HG02970 (cell line): ENCODE results near the gene FAIM2.

Experiments
- ATAC-seq: cut with Tn5 transposase; IDR thresholded peaks from one replicate; pipeline ENCODE4 v1.9.1; 2021; ENCODE audit warnings: mild to moderate bottlenecking, moderate library complexity, moderate number of reproducible peaks; ENCODE audit not compliant: unreplicated experiment, low FRiP score

The FAIM2 gene

DNA sequence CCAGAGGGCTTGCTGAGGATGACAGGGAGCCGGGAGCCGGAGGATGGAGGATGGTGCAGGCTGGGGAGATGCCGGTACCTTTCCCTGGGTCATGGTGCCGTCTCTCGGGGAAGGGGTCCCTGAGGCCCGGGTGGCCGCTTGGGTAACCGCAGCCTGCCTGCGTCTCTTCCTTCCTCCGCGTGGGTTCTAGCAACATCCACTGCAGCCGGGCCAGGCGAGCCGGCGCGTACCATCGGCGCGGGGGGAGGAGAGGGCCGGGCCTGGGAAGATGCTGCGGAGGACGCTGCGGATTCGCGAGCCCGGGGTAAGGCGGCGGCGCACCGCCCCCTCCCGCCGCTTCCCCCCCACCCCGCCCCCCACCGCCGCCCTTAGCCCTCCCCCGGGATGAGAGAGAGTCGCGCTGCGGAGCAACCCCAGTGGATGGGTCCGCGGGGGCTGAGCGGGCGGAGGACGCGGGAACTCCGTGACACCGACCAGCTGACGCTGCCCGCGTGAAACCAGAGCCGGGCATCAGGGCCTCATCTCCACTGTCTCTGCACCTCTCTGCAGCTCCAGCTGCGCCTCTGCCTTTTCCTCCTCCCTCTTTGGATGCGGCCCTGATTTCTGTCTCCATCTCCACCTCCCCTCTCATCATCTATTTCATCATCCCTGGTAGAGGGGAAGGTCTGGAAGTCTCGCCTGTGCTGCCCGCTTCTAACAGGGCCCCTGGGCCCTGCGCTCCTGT, at the start of gene FAIM2:
Gene FAIM2 (minus strand): TSS at position 201 of the 724 bp plus-strand sequence. CDS start 108 bp downstream, at position 93.
- no peak for ATAC-seq

DNA sequence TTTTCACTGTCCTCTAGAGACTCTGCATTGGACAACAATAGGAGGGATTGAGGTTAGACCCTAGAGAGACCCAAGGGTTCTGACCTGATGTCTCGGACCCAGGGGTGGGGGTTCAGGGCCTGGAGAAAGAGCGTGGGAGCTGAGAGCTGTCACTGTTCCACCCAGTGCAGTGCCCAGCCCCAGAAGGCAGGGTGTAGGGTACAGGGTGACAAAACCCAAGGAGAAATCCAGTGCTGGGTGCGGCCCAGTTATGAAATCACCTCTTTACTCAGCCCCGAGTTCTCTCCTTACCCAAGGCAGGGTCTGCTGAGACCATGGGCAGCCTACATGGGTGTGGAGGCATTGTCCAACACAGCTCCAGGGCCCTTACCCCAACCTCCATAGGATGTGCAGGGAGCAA, 49.5 kb upstream of the FAIM2 start:
- no peak for ATAC-seq

DNA sequence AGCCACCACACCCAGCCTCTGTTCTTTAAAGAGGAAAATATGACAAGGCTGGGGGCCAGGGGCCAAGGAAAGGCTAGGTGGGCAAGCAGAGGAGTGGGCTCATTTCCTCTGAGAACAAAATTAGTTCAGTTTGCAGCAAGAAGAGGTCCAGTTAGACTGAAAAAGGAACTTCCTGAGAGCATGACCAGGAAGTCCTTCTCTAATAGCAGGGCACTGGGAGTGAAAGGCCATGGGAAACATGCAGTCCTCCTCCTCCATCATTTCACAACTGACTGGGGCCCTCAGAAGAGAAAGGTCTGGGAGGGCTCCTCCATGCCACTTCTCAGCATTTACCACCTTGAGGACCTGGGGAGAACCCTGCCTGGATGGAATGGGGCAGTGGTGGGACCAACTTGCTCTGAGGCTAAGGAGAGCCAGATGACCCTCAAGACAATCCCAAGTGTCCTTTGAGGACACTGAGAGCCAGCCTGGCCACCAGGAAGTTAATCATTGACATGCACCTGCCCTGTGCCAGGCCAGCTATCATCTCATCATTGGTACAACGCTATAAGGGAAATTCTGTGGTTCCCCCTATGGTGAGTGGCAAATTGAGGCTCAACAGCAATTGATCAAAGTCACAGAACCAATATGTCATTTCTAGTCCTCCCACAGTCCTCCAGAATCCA, 48.8 kb upstream of the FAIM2 start:
- no peak for ATAC-seq

DNA sequence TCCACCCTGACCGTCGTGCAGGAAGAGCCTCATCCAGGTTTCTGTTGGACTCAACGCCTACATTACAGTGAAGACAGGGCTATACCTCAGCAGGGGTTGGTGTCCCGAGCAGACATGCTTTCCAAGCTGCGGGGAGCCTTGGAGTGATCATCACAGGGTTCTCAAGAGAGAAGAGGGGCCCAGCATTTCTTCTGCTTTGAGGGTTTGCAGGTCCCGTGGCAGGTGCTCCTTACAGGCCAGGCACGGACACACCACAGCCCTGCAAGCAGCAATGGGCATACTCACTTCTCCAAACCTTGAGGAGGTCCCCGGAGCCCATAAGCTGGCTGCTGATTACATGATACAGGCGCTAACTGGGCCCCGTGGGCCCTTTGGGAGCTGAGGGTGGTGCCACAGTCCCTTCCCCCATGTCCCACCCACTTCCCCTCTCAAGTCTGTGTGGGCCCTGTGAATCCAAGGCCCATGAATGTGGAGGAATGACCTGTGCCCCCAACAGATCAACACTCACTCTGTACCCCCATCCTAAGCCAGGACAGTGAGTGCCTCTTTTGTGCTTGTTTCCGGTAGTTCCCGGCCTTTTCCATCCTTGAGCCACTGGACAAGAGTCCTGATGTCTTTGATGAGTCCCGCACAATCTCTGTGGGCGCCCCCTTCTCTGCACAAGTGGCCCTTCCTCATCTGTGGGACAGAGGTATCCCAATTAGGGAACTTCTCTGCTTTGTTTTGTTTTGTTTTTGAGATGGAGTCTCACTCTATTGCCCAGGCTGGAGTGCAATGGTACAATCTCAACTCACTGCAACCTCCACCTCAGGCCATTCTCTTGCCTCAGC, 47.9 kb upstream of the FAIM2 start:
- ATAC-seq, result no peak

DNA sequence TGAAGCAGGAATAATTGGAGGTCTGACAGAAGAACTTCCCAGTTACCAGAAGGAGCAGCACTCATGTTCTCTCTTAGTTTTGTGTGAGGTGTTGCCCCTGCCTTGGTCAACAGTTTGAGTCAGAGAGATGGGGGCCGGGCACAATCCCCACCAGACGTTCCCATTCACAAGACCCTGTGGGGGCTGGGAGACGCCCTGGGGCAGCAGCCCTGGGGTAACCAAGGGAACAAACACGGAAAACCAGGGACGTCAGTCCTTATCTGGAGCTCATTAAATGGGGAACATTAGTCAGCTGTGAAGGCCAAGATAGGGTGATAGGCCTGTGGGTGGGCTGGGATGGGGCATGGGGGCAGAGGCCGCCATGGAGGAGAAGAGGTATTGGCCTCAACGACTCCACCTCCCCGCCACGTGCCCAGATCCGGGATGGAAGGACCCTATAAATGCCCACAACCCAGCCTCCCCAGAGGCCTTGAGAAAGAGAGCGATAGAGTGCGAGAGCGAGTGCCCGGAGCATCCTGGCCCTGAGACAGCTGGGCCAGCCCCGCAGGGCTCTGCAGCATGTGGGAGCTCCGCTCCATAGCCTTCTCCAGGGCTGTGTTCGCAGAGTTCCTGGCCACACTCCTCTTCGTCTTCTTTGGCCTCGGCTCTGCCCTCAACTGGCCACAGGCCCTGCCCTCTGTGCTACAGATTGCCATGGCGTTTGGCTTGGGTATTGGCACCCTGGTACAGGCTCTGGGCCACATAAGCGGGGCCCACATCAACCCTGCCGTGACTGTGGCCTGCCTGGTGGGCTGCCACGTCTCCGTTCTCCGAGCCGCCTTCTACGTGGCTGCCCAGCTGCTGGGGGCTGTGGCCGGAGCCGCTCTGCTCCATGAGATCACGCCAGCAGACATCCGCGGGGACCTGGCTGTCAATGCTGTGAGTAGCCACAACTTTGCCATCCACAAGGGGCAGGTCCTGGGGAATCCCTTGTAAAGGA, 46.9 kb upstream of the FAIM2 start, which contains the start of gene AQP2:
Gene AQP2 (plus strand): TSS at position 465 of the 979 bp plus-strand sequence. CDS start 94 bp downstream, at position 559.
- no peak for ATAC-seq

DNA sequence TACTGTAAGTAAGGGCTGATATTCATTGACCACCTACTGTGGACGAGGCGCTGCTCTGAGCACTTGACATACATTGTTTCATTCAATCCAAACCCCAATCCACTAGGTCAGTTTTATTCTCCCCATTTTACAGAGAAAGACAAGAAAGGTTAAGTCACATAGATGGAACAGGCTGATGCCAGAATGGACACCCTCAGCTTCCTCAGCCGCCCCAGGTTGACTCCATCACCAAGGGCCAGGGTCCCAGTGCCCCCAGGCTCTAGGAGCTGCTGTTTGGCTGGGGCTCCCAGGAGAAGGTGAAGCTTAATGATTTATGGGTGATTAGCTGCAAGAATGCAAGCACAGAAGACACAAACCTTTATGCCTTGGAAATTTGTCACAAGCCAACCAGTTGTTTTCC, 46.2 kb upstream of the FAIM2 start:
- no peak for ATAC-seq

DNA sequence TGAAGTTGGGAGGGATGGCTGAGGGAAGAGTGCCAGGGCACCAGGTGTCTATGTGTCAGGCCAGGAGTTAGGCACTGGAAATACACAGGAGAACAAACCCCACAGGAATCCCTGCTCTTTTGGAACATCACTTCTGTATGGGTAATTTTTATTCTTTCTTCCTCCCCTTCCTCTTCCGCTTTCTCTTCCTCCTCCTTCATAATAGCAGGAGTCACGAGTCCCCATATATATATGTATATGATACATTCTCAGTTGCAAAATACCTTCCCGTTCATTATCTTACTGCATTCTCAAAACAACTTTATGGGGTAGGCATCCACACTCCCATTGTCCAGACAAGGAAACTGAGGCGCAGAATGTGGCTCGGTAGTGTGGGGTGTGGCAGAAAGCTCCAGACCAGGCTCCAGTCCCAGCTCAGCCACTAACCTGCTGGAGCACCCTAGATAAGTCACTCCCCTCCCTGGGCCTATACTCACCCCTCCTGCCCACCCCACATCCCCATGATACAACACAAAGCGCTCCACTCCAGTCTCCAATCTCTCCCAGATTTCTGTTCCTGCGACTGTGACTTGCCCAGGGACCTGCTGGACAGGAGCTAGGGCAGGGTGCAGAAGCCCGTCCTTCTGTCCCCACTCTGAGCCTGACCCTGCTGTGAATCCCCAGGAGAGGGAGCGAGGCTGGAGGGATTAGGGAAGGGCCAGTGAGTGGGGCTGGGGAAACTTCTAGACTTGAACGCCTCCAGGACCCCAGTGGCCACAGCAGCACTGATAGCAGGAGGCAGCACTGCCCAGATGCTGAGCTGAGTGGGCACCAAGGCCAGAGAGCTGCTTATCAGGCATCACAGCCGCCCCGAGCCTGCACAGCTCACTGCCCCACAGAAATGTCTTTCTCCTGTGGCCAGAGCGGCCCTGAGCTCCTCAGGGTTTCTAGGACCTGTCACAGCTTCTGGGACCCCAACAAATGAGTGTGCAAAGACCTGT, 45.5 kb upstream of the FAIM2 start:
- no peak for ATAC-seq

- ATAC-seq, result no peak
These were observed 44.0 kb upstream of the FAIM2 start for GRCh38 chr12:49947593-49948226.

- ATAC-seq, result no peak
These were observed 42.8 kb upstream of the FAIM2 start for GRCh38 chr12:49946497-49946896.

DNA sequence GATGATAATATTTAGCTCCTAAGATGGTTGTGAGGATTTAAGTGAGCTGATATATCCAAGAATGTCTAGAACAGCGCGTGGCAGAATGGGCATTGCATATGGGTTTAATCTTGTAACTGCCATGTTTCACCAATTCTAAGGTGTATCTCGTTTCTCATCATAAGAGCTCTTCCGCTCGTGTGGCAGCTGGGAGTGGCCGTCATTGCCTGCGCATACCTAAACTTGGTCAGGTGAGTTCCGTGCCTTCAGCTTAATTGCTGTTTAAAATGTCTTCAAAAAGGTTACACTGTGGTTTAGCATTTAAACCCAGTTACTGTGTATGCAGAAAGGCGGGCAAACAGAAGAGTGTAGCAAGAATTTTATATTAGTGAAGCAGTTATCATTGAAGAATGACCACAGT, 42.4 kb upstream of the FAIM2 start:
- no peak for ATAC-seq

DNA sequence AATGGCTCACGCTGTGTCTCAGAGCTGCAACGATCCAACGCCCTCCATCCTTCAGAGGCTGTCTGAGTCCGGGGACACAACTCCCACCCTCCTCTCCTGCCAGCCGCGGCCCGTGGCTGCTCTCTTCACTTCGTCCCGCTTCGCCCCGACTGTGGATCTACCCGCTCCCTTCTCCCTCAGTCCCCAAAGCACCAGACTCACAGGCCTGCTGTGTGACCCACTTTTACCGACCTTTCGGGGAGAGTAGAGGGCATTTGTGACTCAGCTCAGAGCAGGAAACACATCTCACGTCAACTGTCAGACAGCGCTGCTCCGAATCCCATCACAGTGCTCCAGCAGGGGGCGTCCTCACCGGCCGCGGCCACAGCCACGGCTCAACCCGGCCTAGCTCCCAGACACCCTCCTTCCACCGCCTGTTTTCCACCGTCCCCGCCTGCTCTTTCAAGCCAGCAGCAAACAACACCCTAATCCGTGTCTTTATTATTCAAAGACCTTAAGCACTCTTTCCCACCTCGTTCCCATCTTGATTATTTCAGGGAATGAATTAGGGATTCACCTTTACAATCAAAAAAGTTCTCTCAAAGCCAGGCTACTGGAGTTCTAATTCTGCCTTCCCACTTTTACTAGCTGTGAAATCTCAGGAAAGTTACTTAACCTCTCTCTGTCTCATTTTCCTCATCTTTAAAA, 41.8 kb upstream of the FAIM2 start:
- no peak for ATAC-seq

DNA sequence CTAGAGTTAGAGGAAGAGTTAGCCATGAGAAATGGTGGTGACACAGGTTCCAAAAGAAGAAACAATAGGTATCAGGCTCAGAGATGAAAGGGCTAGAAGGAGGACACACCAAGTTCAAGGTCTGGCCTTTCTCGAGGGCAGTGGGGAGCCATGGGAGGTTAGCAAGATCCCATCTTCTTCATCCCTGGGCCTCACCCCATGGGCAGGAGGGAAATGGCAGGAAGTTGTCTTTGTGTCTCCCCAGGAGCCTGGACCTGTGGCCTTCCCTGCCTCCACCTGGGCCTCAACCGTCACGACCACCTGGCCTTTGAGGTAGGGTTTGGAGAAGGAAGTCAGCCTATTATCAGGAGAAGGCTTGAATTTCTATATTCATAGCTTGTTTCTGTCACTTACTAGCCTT, 41.0 kb upstream of the FAIM2 start:
- no peak for ATAC-seq

DNA sequence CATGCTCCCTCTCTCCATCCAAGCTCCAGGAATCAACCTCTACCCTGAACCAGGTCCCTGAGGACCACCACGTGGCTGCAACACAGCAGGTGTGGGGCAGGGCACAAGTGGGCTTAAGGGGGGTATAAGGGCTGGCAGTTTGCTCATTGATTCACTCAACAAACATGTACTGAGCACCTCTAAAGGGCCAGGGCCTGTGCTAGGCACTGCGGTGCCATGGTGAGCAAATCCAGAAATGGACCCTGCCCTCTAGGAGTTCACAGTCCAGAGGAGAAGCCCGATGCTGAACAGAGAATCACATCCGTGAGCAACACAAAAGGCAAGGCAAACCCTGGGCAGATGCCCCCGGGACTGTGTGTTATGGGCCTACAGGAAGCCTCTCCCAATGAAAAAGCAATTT, 40.3 kb upstream of the FAIM2 start:
- no peak for ATAC-seq

DNA sequence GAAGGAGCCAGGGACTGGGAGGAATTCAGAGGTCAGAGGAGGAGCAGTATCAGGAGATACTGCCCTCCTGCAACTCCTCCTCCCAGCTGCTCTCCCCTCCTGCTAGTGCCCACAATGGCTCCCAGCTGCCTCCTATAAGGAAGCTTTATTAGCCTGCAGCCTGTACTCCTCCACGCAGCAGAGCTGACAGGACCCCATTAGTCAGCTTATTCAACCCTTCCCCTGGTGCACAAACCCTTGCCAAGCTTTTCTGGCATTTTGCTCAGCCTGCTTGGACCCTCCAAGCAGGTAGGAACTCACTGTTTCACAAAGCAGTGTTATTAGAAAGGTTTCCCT, 39.9 kb upstream of the FAIM2 start:
- ATAC-seq, result no peak

- ATAC-seq, result no peak
These were observed 39.4 kb upstream of the FAIM2 start for GRCh38 chr12:49942921-49943624.

GRCh38 chr12:49942512-49942893, 38.8 kb upstream of the FAIM2 start:
- no peak for ATAC-seq
